T-helper 2 cell treated with Interferon-gamma antibody and Interleukin-4, amounts not matched to agents 5 μg/mL and 100 μg/mL, for 36 hours (primary cell): ENCODE measurements around the gene FMN1.

Experiments used
- DNase-seq: peaks from one replicate; pipeline ENCODE4 v3.0.0; 2021; ENCODE audit warnings: low spot score
- H3K27ac Mint-ChIP-seq: one replicate; pipeline ENCODE4 v1.8.0; 2021; ENCODE audit warnings: mild to moderate bottlenecking, mixed read lengths
- H3K27me3 Mint-ChIP-seq: one replicate; pipeline ENCODE4 v1.8.0; 2021; ENCODE audit warnings: low read depth, mixed read lengths
- H3K36me3 Mint-ChIP-seq: one replicate; pipeline ENCODE4 v1.8.0; 2021; ENCODE audit warnings: low read depth, mixed read lengths
- H3K4me1 Mint-ChIP-seq: one replicate; pipeline ENCODE4 v1.8.0; 2021; ENCODE audit warnings: low read depth, mixed read lengths
- H3K4me3 Mint-ChIP-seq: one replicate; pipeline ENCODE4 v1.8.0; 2022; ENCODE audit warnings: mild to moderate bottlenecking, moderate library complexity, mixed read lengths
- H3K9me3 Mint-ChIP-seq: one replicate; pipeline ENCODE4 v1.8.0; 2021; ENCODE audit warnings: mixed read lengths

FMN1 gene

GRCh38 chr15:33019354-33019981 is 175.0 kb downstream of the FMN1 start:
- no peak overlapping the region for H3K27ac Mint-ChIP-seq
- no peaks in the 10 kb centered on the region for H3K4me1 Mint-ChIP-seq
- H3K9me3 Mint-ChIP-seq: no peaks in the 10 kb centered on the region
- no peak for DNase-seq
- no peak overlapping the region for H3K4me3 Mint-ChIP-seq
- no peaks in the 10 kb centered on the region for H3K36me3 Mint-ChIP-seq
- peaks cover 5% of the 10 kb centered on the region for H3K27me3 Mint-ChIP-seq

GRCh38 chr15:33016405-33017024 is 178.0 kb downstream of the FMN1 start:
- no peak overlapping the region for H3K4me3 Mint-ChIP-seq
- H3K27ac Mint-ChIP-seq: no peak overlapping the region
- no peaks in the 10 kb centered on the region for H3K4me1 Mint-ChIP-seq
- peaks cover 12% of the 10 kb centered on the region for H3K27me3 Mint-ChIP-seq
- H3K9me3 Mint-ChIP-seq: no peaks in the 10 kb centered on the region
- no peaks in the 10 kb centered on the region for H3K36me3 Mint-ChIP-seq
- no peak for DNase-seq

- H3K9me3 Mint-ChIP-seq: no peaks in the 10 kb centered on the region
- H3K36me3 Mint-ChIP-seq: no peaks in the 10 kb centered on the region
- peaks cover 17% of the 10 kb centered on the region for H3K27me3 Mint-ChIP-seq
Observed at GRCh38 chr15:33014586-33014985, 179.9 kb downstream of the FMN1 start.

GRCh38 chr15:33013827-33014445 is 180.6 kb downstream of the FMN1 start:
- H3K27ac Mint-ChIP-seq: no peak overlapping the region
- no peaks in the 10 kb centered on the region for H3K36me3 Mint-ChIP-seq
- no peak for DNase-seq

More at GRCh38 chr15:33014586-33014985, 179.9 kb downstream of the FMN1 start:
- H3K4me1 Mint-ChIP-seq: no peaks in the 10 kb centered on the region
- DNase-seq: no peak
- H3K4me3 Mint-ChIP-seq: no peak overlapping the region
- no peak overlapping the region for H3K27ac Mint-ChIP-seq

GRCh38 chr15:33011976-33012375 is 182.5 kb downstream of the FMN1 start:
- peaks cover 25% of the 10 kb centered on the region for H3K27me3 Mint-ChIP-seq
- no peaks in the 10 kb centered on the region for H3K36me3 Mint-ChIP-seq
- H3K4me1 Mint-ChIP-seq: no peaks in the 10 kb centered on the region
- no peak overlapping the region for H3K27ac Mint-ChIP-seq
- no peaks in the 10 kb centered on the region for H3K9me3 Mint-ChIP-seq
- H3K4me3 Mint-ChIP-seq: no peak overlapping the region
- DNase-seq: no peak

More at GRCh38 chr15:33013827-33014445, 180.6 kb downstream of the FMN1 start:
- no peaks in the 10 kb centered on the region for H3K4me1 Mint-ChIP-seq
- H3K27me3 Mint-ChIP-seq: peaks cover 17% of the 10 kb centered on the region
- no peaks in the 10 kb centered on the region for H3K9me3 Mint-ChIP-seq
- H3K4me3 Mint-ChIP-seq: no peak overlapping the region

GRCh38 chr15:33009603-33010002 is 184.9 kb downstream of the FMN1 start:
- no peaks in the 10 kb centered on the region for H3K9me3 Mint-ChIP-seq
- no peak overlapping the region for H3K27ac Mint-ChIP-seq
- DNase-seq: no peak
- H3K4me1 Mint-ChIP-seq: no peaks in the 10 kb centered on the region
- H3K36me3 Mint-ChIP-seq: no peaks in the 10 kb centered on the region
- no peak overlapping the region for H3K4me3 Mint-ChIP-seq
- peaks cover 28% of the 10 kb centered on the region for H3K27me3 Mint-ChIP-seq

- H3K4me3 Mint-ChIP-seq: no peak overlapping the region
- H3K9me3 Mint-ChIP-seq: no peaks in the 10 kb centered on the region
- no peak for DNase-seq
- H3K36me3 Mint-ChIP-seq: no peaks in the 10 kb centered on the region
- no peak overlapping the region for H3K27ac Mint-ChIP-seq
- H3K27me3 Mint-ChIP-seq: peaks cover 25% of the 10 kb centered on the region
- no peaks in the 10 kb centered on the region for H3K4me1 Mint-ChIP-seq
Observed at GRCh38 chr15:33009026-33009425, 185.5 kb downstream of the FMN1 start.

GRCh38 chr15:33008284-33008995 is 186.1 kb downstream of the FMN1 start:
- DNase-seq: no peak
- Mint-ChIP-seq H3K36me3 (no peaks in the 10 kb centered on the region), H3K27me3 (peaks cover 25% of the 10 kb centered on the region), H3K9me3 (no peaks in the 10 kb centered on the region), H3K4me3 (no peak overlapping the region), H3K27ac (no peak overlapping the region), H3K4me1 (no peaks in the 10 kb centered on the region)

GRCh38 chr15:33007303-33007855 is 187.1 kb downstream of the FMN1 start:
- Mint-ChIP-seq H3K9me3 (no peaks in the 10 kb centered on the region), H3K36me3 (no peaks in the 10 kb centered on the region), H3K27me3 (peaks cover 23% of the 10 kb centered on the region), H3K4me1 (no peaks in the 10 kb centered on the region), H3K4me3 (no peak overlapping the region), H3K27ac (no peak overlapping the region)
- no peak for DNase-seq

GRCh38 chr15:33005582-33005981 is 188.9 kb downstream of the FMN1 start:
- H3K4me1 Mint-ChIP-seq: no peaks in the 10 kb centered on the region
- no peaks in the 10 kb centered on the region for H3K9me3 Mint-ChIP-seq
- DNase-seq: no peak
- no peaks in the 10 kb centered on the region for H3K36me3 Mint-ChIP-seq
- H3K27me3 Mint-ChIP-seq: peaks cover 16% of the 10 kb centered on the region
- H3K4me3 Mint-ChIP-seq: no peak overlapping the region
- no peak overlapping the region for H3K27ac Mint-ChIP-seq

- H3K27ac Mint-ChIP-seq: no peak overlapping the region
- peaks cover 10% of the 10 kb centered on the region for H3K27me3 Mint-ChIP-seq
- H3K9me3 Mint-ChIP-seq: no peaks in the 10 kb centered on the region
- H3K36me3 Mint-ChIP-seq: no peaks in the 10 kb centered on the region
- DNase-seq: no peak
- H3K4me3 Mint-ChIP-seq: no peak overlapping the region
- no peaks in the 10 kb centered on the region for H3K4me1 Mint-ChIP-seq
Observed at GRCh38 chr15:33001926-33002325, 192.6 kb downstream of the FMN1 start.

- H3K27me3 Mint-ChIP-seq: peaks cover 11% of the 10 kb centered on the region
- no peak overlapping the region for H3K4me3 Mint-ChIP-seq
- no peak overlapping the region for H3K27ac Mint-ChIP-seq
- no peaks in the 10 kb centered on the region for H3K9me3 Mint-ChIP-seq
- DNase-seq: no peak
- no peaks in the 10 kb centered on the region for H3K36me3 Mint-ChIP-seq
- H3K4me1 Mint-ChIP-seq: no peaks in the 10 kb centered on the region
Observed at GRCh38 chr15:32998979-32999672, 195.4 kb downstream of the FMN1 start.

- Mint-ChIP-seq H3K27ac (no peak overlapping the region), H3K4me1 (no peaks in the 10 kb centered on the region), H3K36me3 (no peaks in the 10 kb centered on the region), H3K27me3 (peaks cover 11% of the 10 kb centered on the region), H3K4me3 (no peak overlapping the region), H3K9me3 (no peaks in the 10 kb centered on the region)
- DNase-seq: no peak
Observed at GRCh38 chr15:32998182-32998581, 196.3 kb downstream of the FMN1 start.
